Activated naive CD8-positive, alpha-beta T cell treated with anti-CD3 and anti-CD28 coated beads for 36 hours (primary cell): ENCODE data around the gene TIMELESS. TPM values are rescaled to one million over a fixed set of nuclear protein-coding genes. Genes with fewer than 3 reads are reported as not detected.
"Not testable (repeated sequence)": the region's sequence is repeated elsewhere in the genome, so short reads cannot be mapped to it uniquely, and the experiment has no call there.

Experiments used
- DNase-seq: peaks from one replicate; pipeline ENCODE4 v3.0.0; 2021
- H3K27ac Mint-ChIP-seq: one replicate; pipeline ENCODE4 v1.8.0; 2022; ENCODE audit warnings: mild to moderate bottlenecking, moderate library complexity, mixed read lengths
- H3K27me3 Mint-ChIP-seq: one replicate; pipeline ENCODE4 v1.8.0; 2022; ENCODE audit warnings: mild to moderate bottlenecking, mixed read lengths
- H3K36me3 Mint-ChIP-seq: one replicate; pipeline ENCODE4 v1.8.0; 2021; ENCODE audit warnings: mild to moderate bottlenecking, mixed read lengths
- H3K4me1 Mint-ChIP-seq: one replicate; pipeline ENCODE4 v1.8.0; 2021; ENCODE audit warnings: mixed read lengths
- H3K4me3 Mint-ChIP-seq: one replicate; pipeline ENCODE4 v1.8.0; 2022; ENCODE audit warnings: mild to moderate bottlenecking, moderate library complexity, mixed read lengths
- H3K9me3 Mint-ChIP-seq: one replicate; pipeline ENCODE4 v1.8.0; 2022; ENCODE audit warnings: mixed read lengths
- total RNA-seq, 2 experiments: library from RNA; stranded (reverse); gene quantifications; one replicate each; pipeline ENCODE4 v1.2.3, GENCODE V29; 2021

Gene TIMELESS
- total RNA-seq, 2 experiments from 2014 or later, result 57.6 to 59.8 TPM

GRCh38 chr12:56401125-56401524, 48.1 kb downstream of the TIMELESS start:
- not testable (repeated sequence) for H3K4me3 Mint-ChIP-seq

GRCh38 chr12:56399466-56399865, 49.8 kb downstream of the TIMELESS start:
- not testable (repeated sequence) for H3K4me1 Mint-ChIP-seq, H3K27me3 Mint-ChIP-seq, H3K36me3 Mint-ChIP-seq, H3K27ac Mint-ChIP-seq, H3K9me3 Mint-ChIP-seq, H3K4me3 Mint-ChIP-seq, DNase-seq

More at GRCh38 chr12:56401125-56401524, 48.1 kb downstream of the TIMELESS start:
- not testable (repeated sequence) for H3K4me1 Mint-ChIP-seq, H3K27me3 Mint-ChIP-seq, H3K36me3 Mint-ChIP-seq, H3K9me3 Mint-ChIP-seq, H3K27ac Mint-ChIP-seq, DNase-seq

DNA sequence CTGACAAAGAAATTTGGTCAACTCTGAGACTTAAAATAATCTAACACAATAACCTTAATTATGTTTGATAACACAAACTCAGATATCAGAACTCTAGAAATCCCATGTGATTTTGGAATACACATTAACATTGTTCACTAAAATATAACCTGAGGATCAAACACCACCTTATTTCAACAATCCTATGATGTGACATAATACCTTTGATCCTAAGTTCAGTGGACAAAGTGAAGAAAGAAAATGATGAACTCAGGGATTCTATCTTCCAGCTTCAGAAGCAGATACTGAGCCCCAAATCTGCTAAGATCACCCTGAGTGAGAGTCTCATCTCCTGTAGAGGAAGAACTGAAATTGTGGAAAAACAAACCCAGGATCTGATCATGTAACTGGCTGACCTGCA, 50.9 kb downstream of the TIMELESS start:
- no peak for DNase-seq
- H3K27me3 Mint-ChIP-seq, result no peaks in the 10 kb centered on the region
- no peak overlapping the region for H3K27ac Mint-ChIP-seq
- peaks cover 4% of the 10 kb centered on the region for H3K9me3 Mint-ChIP-seq
- H3K36me3 Mint-ChIP-seq, result no peaks in the 10 kb centered on the region
- H3K4me1 Mint-ChIP-seq, result no peaks in the 10 kb centered on the region
- H3K4me3 Mint-ChIP-seq, result no peak overlapping the region

DNA sequence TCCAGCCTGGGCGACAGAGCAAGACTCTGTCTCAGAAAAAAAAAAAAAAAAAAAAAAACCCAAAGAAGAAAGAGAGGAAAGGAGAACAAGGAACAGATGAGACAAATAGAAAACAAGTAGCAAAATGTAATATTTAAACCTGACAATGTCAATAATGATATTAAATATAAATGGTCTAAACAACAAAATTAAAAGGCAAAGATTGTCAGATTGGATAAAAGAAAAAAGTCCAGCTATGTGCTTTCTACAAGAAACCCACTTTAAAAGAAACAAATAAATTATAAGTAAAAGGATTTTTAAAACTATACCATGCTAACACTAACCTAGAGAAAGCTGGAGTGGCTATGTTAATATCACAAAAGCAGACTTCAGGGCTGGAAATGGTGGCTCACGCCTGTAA, 56.9 kb downstream of the TIMELESS start:
- no peak overlapping the region for H3K4me3 Mint-ChIP-seq
- no peaks in the 10 kb centered on the region for H3K4me1 Mint-ChIP-seq

GRCh38 chr12:56391721-56392120, 57.5 kb downstream of the TIMELESS start:
- no peak overlapping the region for H3K4me3 Mint-ChIP-seq
- no peak for DNase-seq
- peaks cover 1% of the 10 kb centered on the region for H3K36me3 Mint-ChIP-seq
- no peaks in the 10 kb centered on the region for H3K4me1 Mint-ChIP-seq
- no peak overlapping the region for H3K27ac Mint-ChIP-seq
- no peaks in the 10 kb centered on the region for H3K27me3 Mint-ChIP-seq
- H3K9me3 Mint-ChIP-seq, result peaks cover 1% of the 10 kb centered on the region

More for the DNA sequence above, 56.9 kb downstream of the TIMELESS start:
- Mint-ChIP-seq H3K27ac (no peak overlapping the region), H3K27me3 (no peaks in the 10 kb centered on the region), H3K36me3 (peaks cover 1% of the 10 kb centered on the region), H3K9me3 (peaks cover 1% of the 10 kb centered on the region)
- DNase-seq, result no peak

DNA sequence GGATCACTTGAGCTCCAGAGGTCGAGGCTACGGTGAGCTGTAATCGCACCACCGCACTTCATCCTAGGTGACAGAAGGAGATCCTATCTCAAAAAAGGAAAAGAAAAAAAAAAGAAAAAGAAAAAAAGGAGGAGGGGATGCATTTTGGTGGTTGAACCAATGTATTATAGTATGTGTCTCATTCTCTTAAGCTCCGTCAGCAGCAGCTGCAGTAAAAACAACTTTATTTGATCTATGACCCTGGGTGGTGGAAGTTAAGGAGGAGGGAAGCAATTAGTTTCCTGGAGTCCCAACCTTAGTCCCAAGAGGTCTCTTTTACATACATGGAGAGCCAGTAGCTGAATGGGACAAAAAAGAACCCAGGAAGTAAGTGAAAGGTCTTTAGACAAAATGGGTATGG, 59.8 kb downstream of the TIMELESS start:
- H3K9me3 Mint-ChIP-seq, result peaks cover 1% of the 10 kb centered on the region
- peaks cover 1% of the 10 kb centered on the region for H3K36me3 Mint-ChIP-seq
- H3K4me1 Mint-ChIP-seq, result no peaks in the 10 kb centered on the region
- no peak overlapping the region for H3K27ac Mint-ChIP-seq
- no peaks in the 10 kb centered on the region for H3K27me3 Mint-ChIP-seq
- H3K4me3 Mint-ChIP-seq, result no peak overlapping the region
- no peak for DNase-seq

- H3K4me3 Mint-ChIP-seq, result no peak overlapping the region
- no peaks in the 10 kb centered on the region for H3K27me3 Mint-ChIP-seq
- no peaks in the 10 kb centered on the region for H3K4me1 Mint-ChIP-seq
- H3K27ac Mint-ChIP-seq, result no peak overlapping the region
- peaks cover under 1% of the 10 kb centered on the region for H3K9me3 Mint-ChIP-seq
- DNase-seq, result no peak
- peaks cover 1% of the 10 kb centered on the region for H3K36me3 Mint-ChIP-seq
These were observed 62.0 kb downstream of the TIMELESS start for GRCh38 chr12:56387152-56387736.

GRCh38 chr12:56385873-56386272, 63.4 kb downstream of the TIMELESS start:
- Mint-ChIP-seq H3K27ac (no peak overlapping the region), H3K4me1 (no peaks in the 10 kb centered on the region), H3K4me3 (no peak overlapping the region), H3K36me3 (no peaks in the 10 kb centered on the region), H3K27me3 (no peaks in the 10 kb centered on the region), H3K9me3 (no peaks in the 10 kb centered on the region)
- DNase-seq, result no peak

- DNase-seq, result no peak
- Mint-ChIP-seq H3K27ac (no peak overlapping the region), H3K4me3 (no peak overlapping the region), H3K27me3 (no peaks in the 10 kb centered on the region), H3K9me3 (no peaks in the 10 kb centered on the region), H3K36me3 (no peaks in the 10 kb centered on the region), H3K4me1 (no peaks in the 10 kb centered on the region)
These were observed 66.6 kb downstream of the TIMELESS start for GRCh38 chr12:56382611-56383010.

- Mint-ChIP-seq H3K27ac (no peak overlapping the region), H3K27me3 (no peaks in the 10 kb centered on the region), H3K36me3 (no peaks in the 10 kb centered on the region)
These were observed 71.3 kb downstream of the TIMELESS start for GRCh38 chr12:56377989-56378316.

DNA sequence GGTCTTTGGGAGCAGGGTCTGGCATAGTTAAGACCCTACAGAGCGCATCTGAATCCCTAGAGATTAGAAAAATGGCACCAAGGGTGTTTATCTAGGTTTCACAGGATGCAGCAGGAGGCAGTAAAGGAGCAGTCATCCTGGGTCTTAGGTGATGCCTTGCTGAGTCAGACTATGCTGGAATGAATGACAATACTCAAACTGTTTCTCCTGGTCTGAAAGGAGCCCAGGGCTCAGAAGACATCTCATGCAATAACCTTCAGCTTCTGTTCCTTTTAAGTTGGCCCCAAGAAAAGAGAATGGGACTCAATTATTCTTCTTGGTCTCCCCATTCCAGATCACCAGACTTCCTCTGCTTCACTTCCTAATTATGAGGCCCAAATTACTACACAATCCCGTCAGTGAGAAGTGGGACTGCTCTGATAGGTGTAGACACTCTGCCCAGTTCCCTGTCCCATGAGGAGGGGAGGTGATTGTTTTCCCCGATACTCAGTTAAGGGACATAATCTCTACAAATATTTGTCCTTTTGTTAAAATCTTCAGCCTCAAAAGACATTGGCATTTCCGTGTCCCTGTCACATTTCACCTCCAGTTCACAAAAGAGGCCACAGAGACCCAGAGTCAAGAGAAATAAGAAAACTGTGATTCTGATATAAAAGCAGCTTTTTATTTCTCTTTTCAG, 71.8 kb downstream of the TIMELESS start:
- no peak overlapping the region for H3K4me3 Mint-ChIP-seq
- peaks cover 3% of the 10 kb centered on the region for H3K9me3 Mint-ChIP-seq
- H3K36me3 Mint-ChIP-seq, result no peaks in the 10 kb centered on the region
- no peaks in the 10 kb centered on the region for H3K4me1 Mint-ChIP-seq
- no peak overlapping the region for H3K27ac Mint-ChIP-seq
- DNase-seq, result no peak
- no peaks in the 10 kb centered on the region for H3K27me3 Mint-ChIP-seq

More at GRCh38 chr12:56377989-56378316, 71.3 kb downstream of the TIMELESS start:
- no peaks in the 10 kb centered on the region for H3K4me1 Mint-ChIP-seq
- no peak overlapping the region for H3K4me3 Mint-ChIP-seq
- peaks cover 3% of the 10 kb centered on the region for H3K9me3 Mint-ChIP-seq
- DNase-seq, result no peak

DNA sequence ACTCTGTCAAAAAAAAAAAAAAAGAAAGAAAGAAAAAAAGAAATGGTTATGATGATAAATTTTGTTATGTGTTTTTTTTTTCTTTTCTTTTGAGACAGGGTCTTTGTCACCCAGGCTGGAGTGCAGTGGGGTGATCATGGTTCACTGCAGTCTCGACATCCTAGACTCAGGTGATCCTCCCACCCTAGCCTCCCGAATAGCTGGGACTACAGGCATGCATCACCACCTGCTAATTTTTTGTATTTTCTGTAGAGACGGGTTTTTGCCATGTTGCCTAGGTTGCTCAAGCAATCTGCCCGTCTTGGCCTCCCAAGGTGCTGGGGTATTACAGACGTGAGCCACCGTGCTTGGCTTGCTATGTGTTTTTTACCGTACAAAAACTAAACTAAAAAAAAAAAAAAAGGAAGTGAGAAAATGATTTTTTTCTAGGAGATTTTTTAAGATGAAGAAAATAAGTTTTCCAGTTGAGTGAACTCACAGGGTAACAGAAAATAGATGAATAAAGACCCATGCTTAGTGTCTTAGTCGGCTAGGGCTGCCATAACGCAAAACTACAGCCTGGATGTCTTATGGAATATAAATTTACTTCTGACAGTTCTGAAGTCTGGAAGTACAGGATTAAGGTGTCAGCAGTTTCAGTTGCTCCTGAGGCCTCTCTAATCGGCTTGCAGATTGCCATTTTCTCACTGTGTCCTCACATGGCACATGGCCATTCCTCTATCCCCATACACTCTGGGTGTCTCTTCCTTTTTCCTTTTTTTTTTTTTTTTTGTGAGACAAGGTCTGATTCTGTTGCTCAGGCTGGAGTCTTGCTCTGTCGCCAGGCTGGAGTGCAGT, 73.4 kb downstream of the TIMELESS start:
- Mint-ChIP-seq H3K9me3 (peaks cover 3% of the 10 kb centered on the region), H3K36me3 (no peaks in the 10 kb centered on the region), H3K27me3 (no peaks in the 10 kb centered on the region), H3K4me1 (no peaks in the 10 kb centered on the region), H3K4me3 (no peak overlapping the region), H3K27ac (no peak overlapping the region)
- no peak for DNase-seq

DNA sequence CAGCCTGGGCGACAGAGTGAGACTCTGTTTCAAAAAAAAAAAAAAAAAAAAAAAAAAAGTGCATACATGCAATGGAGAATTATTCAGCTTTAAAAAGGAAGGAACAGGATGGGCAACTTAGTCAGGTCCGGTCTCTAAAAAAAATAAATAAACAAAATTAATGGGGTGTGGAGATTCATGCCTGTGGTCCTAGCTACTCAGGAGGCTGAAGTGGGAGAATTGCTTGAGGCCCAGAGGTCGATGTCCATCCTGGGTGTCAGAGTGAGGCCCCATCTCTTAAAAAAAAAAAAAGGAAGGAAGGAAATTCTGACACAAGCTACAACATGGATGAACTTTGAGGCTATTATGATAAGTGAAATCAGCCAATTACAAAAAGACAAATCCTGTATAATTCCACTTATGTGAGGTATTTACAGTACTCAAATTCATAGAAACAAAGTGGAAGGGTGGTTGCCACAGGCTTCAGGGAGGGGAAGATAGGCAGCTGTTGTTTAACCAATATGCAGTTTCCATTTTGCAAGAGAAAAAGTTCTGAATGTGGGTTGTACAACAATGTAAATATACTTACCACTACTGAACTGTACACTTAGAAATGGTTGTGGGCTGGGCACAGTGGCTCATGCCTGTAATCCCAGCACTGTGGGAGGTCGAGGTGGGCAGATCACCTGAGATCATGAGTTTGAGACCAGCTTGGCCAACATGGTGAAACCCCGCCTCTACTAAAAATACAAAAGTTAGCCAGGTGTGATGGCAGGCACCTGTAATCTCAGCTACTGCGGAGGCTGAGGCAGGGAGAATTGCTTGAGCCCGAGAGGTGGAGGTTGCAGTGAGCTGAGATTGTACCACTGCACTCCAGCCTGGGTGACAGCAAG, 74.3 kb downstream of the TIMELESS start:
- peaks cover 3% of the 10 kb centered on the region for H3K9me3 Mint-ChIP-seq
- no peak overlapping the region for H3K4me3 Mint-ChIP-seq
- H3K27ac Mint-ChIP-seq, result no peak overlapping the region
- no peaks in the 10 kb centered on the region for H3K4me1 Mint-ChIP-seq
- no peak for DNase-seq
- no peaks in the 10 kb centered on the region for H3K36me3 Mint-ChIP-seq
- no peaks in the 10 kb centered on the region for H3K27me3 Mint-ChIP-seq

- H3K4me3 Mint-ChIP-seq, result no peak overlapping the region
- no peaks in the 10 kb centered on the region for H3K27me3 Mint-ChIP-seq
- H3K9me3 Mint-ChIP-seq, result peaks cover 3% of the 10 kb centered on the region
- no peak for DNase-seq
- H3K27ac Mint-ChIP-seq, result no peak overlapping the region
- no peaks in the 10 kb centered on the region for H3K36me3 Mint-ChIP-seq
- H3K4me1 Mint-ChIP-seq, result no peaks in the 10 kb centered on the region
These were observed 75.7 kb downstream of the TIMELESS start for GRCh38 chr12:56373515-56373914.

DNA sequence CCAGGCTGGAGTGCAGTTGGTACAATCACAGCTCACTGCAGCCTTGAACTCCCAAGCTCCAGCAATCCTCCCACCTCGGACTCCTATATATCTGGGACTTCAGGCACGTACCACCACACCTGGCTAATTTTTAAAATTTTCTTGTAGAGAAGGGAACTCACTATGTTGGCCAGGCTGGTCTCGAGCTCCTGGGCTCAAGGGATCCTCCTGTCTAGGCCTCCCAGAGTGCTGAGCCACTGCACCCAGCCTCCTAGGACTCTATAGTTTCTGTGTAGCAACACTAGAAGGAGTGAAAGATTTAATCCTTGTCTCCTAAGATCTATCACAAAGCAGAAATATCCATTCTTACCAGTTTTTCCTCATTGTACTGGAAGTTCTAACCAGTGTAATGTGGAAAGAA, 82.3 kb downstream of the TIMELESS start:
- H3K4me3 Mint-ChIP-seq, result no peak overlapping the region
- no peaks in the 10 kb centered on the region for H3K9me3 Mint-ChIP-seq
- no peak overlapping the region for H3K27ac Mint-ChIP-seq
- no peaks in the 10 kb centered on the region for H3K36me3 Mint-ChIP-seq
- no peaks in the 10 kb centered on the region for H3K4me1 Mint-ChIP-seq
- DNase-seq, result no peak
- no peaks in the 10 kb centered on the region for H3K27me3 Mint-ChIP-seq
